ENCODE results near the gene CCDC141.

CCDC141 gene

GRCh38 chr2:178951266-178952006 lies 98.5 kb downstream of the CCDC141 start:
- TF ChIP-seq TAF1 (IDR thresholded peaks at IDR 0.05; ENCODE audit: borderline replicate concordance, insufficient read depth, low read length) = no peak
- TF ChIP-seq, protein P1, sequence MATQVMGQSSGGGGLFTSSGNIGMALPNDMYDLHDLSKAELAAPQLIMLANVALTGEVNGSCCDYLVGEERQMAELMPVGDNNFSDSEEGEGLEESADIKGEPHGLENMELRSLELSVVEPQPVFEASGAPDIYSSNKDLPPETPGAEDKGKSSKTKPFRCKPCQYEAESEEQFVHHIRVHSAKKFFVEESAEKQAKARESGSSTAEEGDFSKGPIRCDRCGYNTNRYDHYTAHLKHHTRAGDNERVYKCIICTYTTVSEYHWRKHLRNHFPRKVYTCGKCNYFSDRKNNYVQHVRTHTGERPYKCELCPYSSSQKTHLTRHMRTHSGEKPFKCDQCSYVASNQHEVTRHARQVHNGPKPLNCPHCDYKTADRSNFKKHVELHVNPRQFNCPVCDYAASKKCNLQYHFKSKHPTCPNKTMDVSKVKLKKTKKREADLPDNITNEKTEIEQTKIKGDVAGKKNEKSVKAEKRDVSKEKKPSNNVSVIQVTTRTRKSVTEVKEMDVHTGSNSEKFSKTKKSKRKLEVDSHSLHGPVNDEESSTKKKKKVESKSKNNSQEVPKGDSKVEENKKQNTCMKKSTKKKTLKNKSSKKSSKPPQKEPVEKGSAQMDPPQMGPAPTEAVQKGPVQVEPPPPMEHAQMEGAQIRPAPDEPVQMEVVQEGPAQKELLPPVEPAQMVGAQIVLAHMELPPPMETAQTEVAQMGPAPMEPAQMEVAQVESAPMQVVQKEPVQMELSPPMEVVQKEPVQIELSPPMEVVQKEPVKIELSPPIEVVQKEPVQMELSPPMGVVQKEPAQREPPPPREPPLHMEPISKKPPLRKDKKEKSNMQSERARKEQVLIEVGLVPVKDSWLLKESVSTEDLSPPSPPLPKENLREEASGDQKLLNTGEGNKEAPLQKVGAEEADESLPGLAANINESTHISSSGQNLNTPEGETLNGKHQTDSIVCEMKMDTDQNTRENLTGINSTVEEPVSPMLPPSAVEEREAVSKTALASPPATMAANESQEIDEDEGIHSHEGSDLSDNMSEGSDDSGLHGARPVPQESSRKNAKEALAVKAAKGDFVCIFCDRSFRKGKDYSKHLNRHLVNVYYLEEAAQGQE (IDR thresholded peaks at IDR 0.05; ENCODE audit: insufficient read depth in 1 of 2, low read depth in 2 of 2, low read length in 2 of 2) = no peak
- no peak for TF ChIP-seq FOXP2 (optimal IDR thresholded peaks at IDR 0.05; ENCODE audit: borderline replicate concordance, extremely low read depth, extremely low read length, insufficient read depth)
- TF ChIP-seq SIN3A (IDR thresholded peaks at IDR 0.05; ENCODE audit: borderline replicate concordance, insufficient read depth, low read length) = no peak
- TF ChIP-seq POLR2AphosphoS5 (IDR thresholded peaks at IDR 0.05; ENCODE audit: low read depth, low read length) = no peak

- TF ChIP-seq POLR2AphosphoS5 (IDR thresholded peaks at IDR 0.05; ENCODE audit: low read depth, low read length) (no peak), TAF1 (IDR thresholded peaks at IDR 0.05; ENCODE audit: borderline replicate concordance, insufficient read depth, low read length) (no peak), FOXP2 (optimal IDR thresholded peaks at IDR 0.05; ENCODE audit: borderline replicate concordance, extremely low read depth, extremely low read length, insufficient read depth) (no peak), SIN3A (IDR thresholded peaks at IDR 0.05; ENCODE audit: borderline replicate concordance, insufficient read depth, low read length) (no peak)
- TF ChIP-seq, protein P1 (IDR thresholded peaks at IDR 0.05; ENCODE audit: insufficient read depth in 1 of 2, low read depth in 2 of 2, low read length in 2 of 2) = no peak
These were observed 100.4 kb downstream of the CCDC141 start for GRCh38 chr2:178949584-178949983.

- TF ChIP-seq, protein P1 (IDR thresholded peaks at IDR 0.05; ENCODE audit: insufficient read depth in 1 of 2, low read depth in 2 of 2, low read length in 2 of 2) = no peak
- TF ChIP-seq TAF1 (IDR thresholded peaks at IDR 0.05; ENCODE audit: borderline replicate concordance, insufficient read depth, low read length) (no peak), SIN3A (IDR thresholded peaks at IDR 0.05; ENCODE audit: borderline replicate concordance, insufficient read depth, low read length) (no peak), POLR2AphosphoS5 (IDR thresholded peaks at IDR 0.05; ENCODE audit: low read depth, low read length) (no peak), FOXP2 (optimal IDR thresholded peaks at IDR 0.05; ENCODE audit: borderline replicate concordance, extremely low read depth, extremely low read length, insufficient read depth) (no peak)
These were observed 100.8 kb downstream of the CCDC141 start for GRCh38 chr2:178949151-178949550.

DNA sequence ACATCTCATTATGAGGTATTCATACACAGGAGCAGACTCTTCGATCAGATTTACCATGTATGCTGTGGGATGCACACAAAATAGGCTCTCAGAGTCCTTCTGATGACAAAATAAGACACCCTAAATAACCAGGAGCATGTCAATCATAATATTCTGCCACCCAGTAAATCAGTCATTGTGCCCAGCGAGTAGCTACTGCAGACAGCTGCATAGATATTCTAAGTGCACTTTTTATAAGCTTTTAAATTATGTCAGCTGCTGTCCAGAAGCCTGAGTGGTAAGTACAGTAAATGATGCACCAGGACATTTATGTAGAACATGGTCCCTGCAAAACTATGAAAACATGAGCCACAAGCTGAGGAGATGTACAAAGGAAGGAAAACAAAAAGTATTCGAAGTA lies 102.9 kb downstream of the CCDC141 start:
- TF ChIP-seq, protein P1 (IDR thresholded peaks at IDR 0.05; ENCODE audit: insufficient read depth in 1 of 2, low read depth in 2 of 2, low read length in 2 of 2) = no peak
- TF ChIP-seq TAF1 (IDR thresholded peaks at IDR 0.05; ENCODE audit: borderline replicate concordance, insufficient read depth, low read length) (no peak), FOXP2 (optimal IDR thresholded peaks at IDR 0.05; ENCODE audit: borderline replicate concordance, extremely low read depth, extremely low read length, insufficient read depth) (no peak), POLR2AphosphoS5 (IDR thresholded peaks at IDR 0.05; ENCODE audit: low read depth, low read length) (no peak), SIN3A (IDR thresholded peaks at IDR 0.05; ENCODE audit: borderline replicate concordance, insufficient read depth, low read length) (no peak)
